ENCODE data around the gene ABI3BP. TPM values are rescaled to one million over a fixed set of nuclear protein-coding genes. Genes with fewer than 3 reads are reported as not detected.

Gene ABI3BP
- total RNA-seq, 4 donors from 2014 or later, result 51.2 to 172 (median 116) TPM

DNA sequence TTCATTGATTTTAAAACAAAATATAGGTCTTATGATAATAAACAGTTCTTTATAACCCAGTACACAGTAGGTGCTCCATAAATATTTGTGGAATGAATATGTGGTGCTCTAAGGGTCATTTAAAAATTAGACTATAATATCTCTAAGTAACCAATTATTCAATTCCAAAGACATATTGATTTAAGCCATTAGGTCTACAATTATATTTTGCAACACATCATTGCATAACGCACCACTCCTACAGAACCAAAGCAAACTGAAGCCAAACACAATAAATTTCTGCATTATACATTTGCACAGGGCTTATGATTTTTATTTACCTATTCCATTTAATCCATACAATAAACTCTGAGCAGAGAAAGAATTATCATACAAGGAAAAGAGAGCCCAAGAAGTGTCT is 104.3 kb downstream of the ABI3BP start:
- TF ChIP-seq, protein P1, sequence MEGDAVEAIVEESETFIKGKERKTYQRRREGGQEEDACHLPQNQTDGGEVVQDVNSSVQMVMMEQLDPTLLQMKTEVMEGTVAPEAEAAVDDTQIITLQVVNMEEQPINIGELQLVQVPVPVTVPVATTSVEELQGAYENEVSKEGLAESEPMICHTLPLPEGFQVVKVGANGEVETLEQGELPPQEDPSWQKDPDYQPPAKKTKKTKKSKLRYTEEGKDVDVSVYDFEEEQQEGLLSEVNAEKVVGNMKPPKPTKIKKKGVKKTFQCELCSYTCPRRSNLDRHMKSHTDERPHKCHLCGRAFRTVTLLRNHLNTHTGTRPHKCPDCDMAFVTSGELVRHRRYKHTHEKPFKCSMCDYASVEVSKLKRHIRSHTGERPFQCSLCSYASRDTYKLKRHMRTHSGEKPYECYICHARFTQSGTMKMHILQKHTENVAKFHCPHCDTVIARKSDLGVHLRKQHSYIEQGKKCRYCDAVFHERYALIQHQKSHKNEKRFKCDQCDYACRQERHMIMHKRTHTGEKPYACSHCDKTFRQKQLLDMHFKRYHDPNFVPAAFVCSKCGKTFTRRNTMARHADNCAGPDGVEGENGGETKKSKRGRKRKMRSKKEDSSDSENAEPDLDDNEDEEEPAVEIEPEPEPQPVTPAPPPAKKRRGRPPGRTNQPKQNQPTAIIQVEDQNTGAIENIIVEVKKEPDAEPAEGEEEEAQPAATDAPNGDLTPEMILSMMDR (IDR thresholded peaks at IDR 0.05; ENCODE audit: low read depth), result no peak

DNA sequence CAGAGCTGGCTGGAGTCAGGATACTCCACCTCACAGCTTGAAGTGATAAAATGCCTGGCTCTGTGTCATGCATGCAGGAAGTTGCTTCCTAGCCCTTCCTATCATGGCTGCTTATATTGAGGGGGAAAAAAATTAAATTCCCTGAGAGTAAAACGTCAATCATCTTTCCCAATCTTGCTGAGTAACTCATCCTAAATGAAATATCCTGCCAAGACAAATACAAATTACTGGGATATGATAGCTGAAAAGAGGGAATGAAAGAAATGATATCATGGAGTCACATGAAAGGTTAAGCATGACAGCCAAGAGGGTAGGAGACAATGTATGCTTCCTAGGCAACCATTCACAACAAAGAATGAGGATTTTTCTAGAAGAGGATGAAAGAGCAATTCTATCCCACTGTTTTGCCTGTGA is 110.6 kb downstream of the ABI3BP start:
- TF ChIP-seq, protein P1 (IDR thresholded peaks at IDR 0.05; ENCODE audit: low read depth), result no peak

DNA sequence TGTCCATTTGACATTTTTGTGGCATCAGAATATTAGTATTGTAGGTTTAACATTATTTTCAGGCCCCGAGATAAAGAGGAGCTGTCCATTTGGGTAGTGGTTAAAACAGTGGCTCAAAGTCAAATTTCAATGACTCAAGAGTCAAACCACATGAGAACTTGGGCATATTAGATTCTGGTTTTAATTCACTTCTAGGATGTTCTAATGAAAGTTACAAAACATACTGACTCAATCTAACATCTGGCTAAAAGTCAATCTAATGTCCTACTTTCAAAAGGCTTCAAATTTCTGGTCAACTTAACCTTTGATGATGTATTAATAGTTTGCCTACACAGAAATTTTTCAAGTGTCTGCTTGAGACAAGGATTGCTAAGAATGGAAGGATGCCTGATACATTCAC is 112.4 kb downstream of the ABI3BP start:
- TF ChIP-seq, protein P1 (IDR thresholded peaks at IDR 0.05; ENCODE audit: low read depth), result no peak

DNA sequence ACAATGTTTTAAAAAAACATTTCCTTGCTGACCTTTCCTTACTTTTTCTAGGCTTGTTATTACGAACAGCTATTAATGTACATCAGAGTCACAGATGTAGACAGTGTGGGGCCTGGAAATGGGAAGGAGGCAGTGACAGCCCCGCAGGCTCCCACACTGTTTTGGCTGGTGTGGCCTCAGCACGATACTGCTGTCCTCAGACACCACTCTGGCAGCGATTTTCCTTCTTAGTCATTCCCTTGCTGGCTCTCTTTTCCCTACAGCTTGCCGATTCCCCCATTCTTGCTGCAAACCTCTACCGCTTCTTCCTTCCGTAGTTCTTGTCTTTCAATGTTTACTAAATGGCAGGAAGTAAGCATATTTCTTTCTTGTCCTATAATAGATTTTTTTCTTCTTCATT is 113.1 kb downstream of the ABI3BP start:
- TF ChIP-seq, protein P1 (IDR thresholded peaks at IDR 0.05; ENCODE audit: low read depth), result no peak

DNA sequence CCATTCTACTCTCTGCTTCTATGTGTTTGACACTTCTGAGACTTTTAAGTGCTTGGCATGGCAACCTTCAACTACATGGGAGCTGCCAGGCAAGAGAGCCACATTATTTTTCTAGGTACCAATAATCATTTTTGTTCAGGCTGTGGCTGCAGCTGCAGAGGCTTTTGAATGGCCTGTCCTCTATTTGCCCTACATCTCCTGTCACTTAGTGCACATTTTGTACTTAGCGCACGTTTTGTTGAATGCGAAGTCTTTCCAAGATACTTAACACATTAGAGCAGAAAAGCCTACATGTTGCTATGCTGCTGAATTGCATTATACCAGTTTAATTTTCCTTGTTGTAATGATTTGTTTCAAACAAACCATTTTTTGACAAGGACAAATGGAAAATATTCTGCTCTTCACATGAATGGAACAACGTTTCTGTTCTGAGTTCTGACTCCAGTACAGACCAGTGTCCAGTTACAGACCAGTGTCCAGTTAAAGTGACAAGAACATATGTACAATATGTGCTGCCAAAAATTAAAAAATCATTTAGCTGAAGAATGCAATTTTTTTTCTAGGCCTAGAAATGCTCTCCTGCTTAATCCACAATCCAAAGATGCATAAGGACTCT is 113.9 kb downstream of the ABI3BP start:
- TF ChIP-seq, protein P1 (IDR thresholded peaks at IDR 0.05; ENCODE audit: low read depth), result no peak

DNA sequence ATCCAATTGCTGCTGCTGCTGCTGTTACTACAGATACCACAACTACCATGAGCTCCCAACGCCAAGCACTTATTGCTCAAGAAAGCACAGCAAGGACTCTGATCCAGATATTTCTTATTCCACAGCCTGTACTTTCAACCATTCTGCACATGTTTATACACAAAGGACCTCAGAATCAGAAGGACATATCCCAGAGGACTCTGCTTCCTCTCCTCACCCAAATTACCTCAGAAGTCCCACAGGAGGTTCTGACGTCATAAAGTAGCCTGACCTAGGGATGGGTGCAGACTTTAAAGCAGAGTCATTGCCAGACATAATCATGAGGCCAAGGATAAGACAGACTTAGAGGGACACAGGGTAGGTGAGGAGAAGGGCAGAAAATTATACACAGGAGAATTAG is 115.9 kb downstream of the ABI3BP start:
- TF ChIP-seq, protein P1 (IDR thresholded peaks at IDR 0.05; ENCODE audit: low read depth), result no peak

DNA sequence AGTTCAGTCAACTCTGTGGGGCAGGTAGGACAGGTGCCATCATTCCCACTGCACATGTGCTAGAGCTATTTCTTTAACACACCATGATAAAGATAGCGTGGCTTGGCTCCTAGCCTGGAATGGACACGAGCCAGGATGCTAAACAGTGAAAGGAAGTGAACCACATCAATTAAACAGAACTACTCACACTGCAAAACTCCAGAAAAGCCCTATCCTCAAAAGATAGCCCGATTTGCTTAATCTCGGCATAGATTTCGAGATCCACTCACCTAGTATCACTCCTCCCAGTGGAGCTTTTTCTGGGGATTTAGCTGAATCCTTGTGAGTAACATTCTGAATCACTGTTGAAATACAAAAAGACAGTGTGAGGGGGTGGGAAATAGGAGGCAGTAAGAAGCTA is 118.0 kb downstream of the ABI3BP start:
- TF ChIP-seq, protein P1 (IDR thresholded peaks at IDR 0.05; ENCODE audit: low read depth), result no peak

Data from subcutaneous adipose tissue (tissue), 4 donors.